ENCODE measurements around the gene EMC10. TPM values are rescaled to one million over a fixed set of nuclear protein-coding genes. Genes with fewer than 3 reads are reported as not detected.

Gene EMC10
- total RNA-seq, 1 donor from 2014 or later: 97.7 TPM

GRCh38 chr19:50531171-50531612 is 54.9 kb downstream of the EMC10 start:
- Histone ChIP-seq H3K4me1 (no peaks in the 10 kb centered on the region), H3K36me3 (no peaks in the 10 kb centered on the region), H3K9me3 (replicated peaks) (peaks cover 22% of the 10 kb centered on the region), H3K27ac (replicated peaks) (no peak overlapping the region), H3K27me3 (ENCODE audit: low read depth) (peaks cover 33% of the 10 kb centered on the region), H3K4me3 (no peak overlapping the region)
- intact Hi-C loops (cut with micrococcal nuclease): no loop called here
- no peak for TF ChIP-seq CTCF (IDR thresholded peaks at IDR 0.05; ENCODE audit: borderline replicate concordance)
- no peak for DNase-seq

DNA sequence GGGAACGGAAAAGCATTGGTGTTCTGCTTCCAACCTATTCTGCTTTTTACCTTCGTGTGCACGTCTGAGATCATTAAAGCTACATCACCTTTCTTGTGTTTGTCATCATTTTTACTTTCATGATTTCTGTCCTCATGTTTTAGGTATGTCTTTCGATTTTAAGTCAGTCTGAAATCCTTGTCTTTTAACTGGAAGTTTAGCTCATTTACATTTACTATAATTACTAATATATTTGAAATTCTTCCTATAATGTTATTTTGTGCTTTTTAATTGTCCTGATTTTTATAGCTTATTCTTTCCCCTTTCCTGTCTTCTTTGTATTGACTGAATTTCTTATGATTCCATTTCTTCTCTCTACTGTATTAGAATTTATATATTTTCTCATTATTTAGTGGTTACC is 56.6 kb downstream of the EMC10 start:
- DNase-seq: no peak
- Histone ChIP-seq H3K9me3 (replicated peaks) (peaks cover 22% of the 10 kb centered on the region), H3K4me1 (peaks cover 3% of the 10 kb centered on the region), H3K27ac (replicated peaks) (no peak overlapping the region), H3K4me3 (no peak overlapping the region), H3K27me3 (ENCODE audit: low read depth) (peaks cover 38% of the 10 kb centered on the region), H3K36me3 (no peaks in the 10 kb centered on the region)
- no peak for TF ChIP-seq CTCF (IDR thresholded peaks at IDR 0.05; ENCODE audit: borderline replicate concordance)
- intact Hi-C loops (cut with micrococcal nuclease): no loop called here

GRCh38 chr19:50534478-50534877 is 58.2 kb downstream of the EMC10 start:
- no peak for DNase-seq
- peaks cover 25% of the 10 kb centered on the region for H3K27me3 ChIP-seq (ENCODE audit: low read depth)
- intact Hi-C loops (cut with micrococcal nuclease): no loop called here
- no peaks in the 10 kb centered on the region for H3K36me3 ChIP-seq
- no peak overlapping the region for H3K27ac ChIP-seq (replicated peaks)
- no peak for TF ChIP-seq CTCF (IDR thresholded peaks at IDR 0.05; ENCODE audit: borderline replicate concordance)
- peaks cover 3% of the 10 kb centered on the region for H3K4me1 ChIP-seq
- H3K4me3 ChIP-seq: no peak overlapping the region
- peaks cover 22% of the 10 kb centered on the region for H3K9me3 ChIP-seq (replicated peaks)

- Histone ChIP-seq H3K4me3 (no peak overlapping the region), H3K9me3 (replicated peaks) (peaks cover 22% of the 10 kb centered on the region), H3K27ac (replicated peaks) (no peak overlapping the region), H3K27me3 (ENCODE audit: low read depth) (peaks cover 14% of the 10 kb centered on the region), H3K36me3 (no peaks in the 10 kb centered on the region), H3K4me1 (peaks cover 3% of the 10 kb centered on the region)
- no peak for TF ChIP-seq CTCF (IDR thresholded peaks at IDR 0.05; ENCODE audit: borderline replicate concordance)
- intact Hi-C loops (cut with micrococcal nuclease): no loop called here
- DNase-seq: no peak
Measured at GRCh38 chr19:50535672-50536187, 59.4 kb downstream of the EMC10 start.

DNA sequence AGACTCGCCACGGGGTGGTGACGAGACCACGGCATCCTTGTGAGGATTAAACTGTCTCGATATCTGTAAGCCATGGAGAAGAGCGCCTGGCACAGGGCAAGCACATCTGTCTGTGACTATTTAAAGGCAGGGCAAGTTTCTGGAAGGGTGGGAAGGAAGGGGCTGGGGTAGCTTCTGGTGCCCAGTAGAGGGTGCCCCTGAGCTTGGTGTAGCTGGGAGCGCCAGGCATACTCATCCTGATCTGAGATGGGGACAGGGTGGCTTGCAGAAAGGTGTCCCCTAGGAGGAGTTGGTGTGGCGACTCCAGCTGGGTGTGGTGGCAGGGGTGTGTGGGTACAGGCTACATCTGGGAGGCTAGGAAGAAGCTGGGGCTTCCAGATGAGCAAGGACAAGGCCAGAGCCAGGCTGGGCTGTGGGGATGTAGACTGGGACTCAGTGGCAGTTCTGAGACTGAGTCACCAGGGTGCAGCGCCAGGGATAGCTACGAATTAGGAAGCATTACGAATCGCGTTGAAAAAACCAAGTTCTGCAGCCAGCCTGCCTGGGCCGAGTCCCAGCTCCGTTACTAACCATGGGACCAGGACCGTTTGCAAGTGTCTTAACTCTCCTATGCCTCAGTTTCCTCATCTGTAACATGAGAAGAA is 60.5 kb downstream of the EMC10 start:
- H3K27ac ChIP-seq (replicated peaks): no peak overlapping the region
- peaks cover 3% of the 10 kb centered on the region for H3K4me1 ChIP-seq
- H3K4me3 ChIP-seq: no peak overlapping the region
- H3K9me3 ChIP-seq (replicated peaks): peaks cover 22% of the 10 kb centered on the region
- TF ChIP-seq CTCF (IDR thresholded peaks at IDR 0.05; ENCODE audit: borderline replicate concordance): no peak
- DNase-seq: no peak
- H3K27me3 ChIP-seq (ENCODE audit: low read depth): peaks cover 5% of the 10 kb centered on the region
- intact Hi-C loops (cut with micrococcal nuclease): no loop called here
- H3K36me3 ChIP-seq: no peaks in the 10 kb centered on the region
